Measurements from ENCODE around the gene RPTOR.

GRCh38 chr17:80935526-80935925 is 390.9 kb downstream of the RPTOR start:
- TF ChIP-seq CTCF (IDR thresholded peaks at IDR 0.05) (no peak), POLR2A (IDR thresholded peaks at IDR 0.05) (no peak)
